GM12878 (cell line): ENCODE results near the gene RFX1. TPM values are rescaled to one million over a fixed set of nuclear protein-coding genes. Genes with fewer than 3 reads are reported as not detected.

Source experiments
- ATAC-seq: fragments of 200-7000 bp; cut with Tn5 transposase; 3 replicates; pipeline ENCODE4 v1.9.1; 2020; ENCODE audit warnings: mild to moderate bottlenecking, moderate library complexity
- BruUV-seq: library from RNA; stranded (reverse); fragments of 400-500 nt; replicated peaks from 2 replicates; lab custom pipeline; 2021; lab: Mats Ljungman, UMichigan
- CTCF ChIA-PET: fragments of 300-600 bp; sonication (Branson Sonifier 250); formaldehyde crosslinking; extraction: SDS; loops from one replicate; lab custom pipeline; 2021; ENCODE audit warnings: inconsistent platforms; lab: Yijun Ruan, JAX
- POLR2A ChIA-PET: fragments of 350-600 bp; formaldehyde crosslinking; extraction: SDS; loops from one replicate; lab custom pipeline; 2021; ENCODE audit warnings: inconsistent platforms; lab: Charles Lee
- RAD21 ChIA-PET: fragments of 300-600 bp; sonication (Branson Sonifier 250); formaldehyde crosslinking; loops from one replicate; lab custom pipeline; 2023; ENCODE audit warnings: antibody characterized with exemption; ENCODE audit not compliant: unreplicated experiment; lab: Charles Lee
- SMC1A ChIA-PET: fragments of 300-600 bp; sonication (Branson Sonifier 250); formaldehyde crosslinking; loops from one replicate; lab custom pipeline; 2023; ENCODE audit not compliant: unreplicated experiment, uncharacterized antibody; lab: Charles Lee
- DNase-seq: peaks from one replicate; pipeline ENCODE4 v3.0.0-alpha.2; 2011; ENCODE audit warnings: low read depth, low spot score
- FAIRE-seq: peaks from 3 replicates; lab custom pipeline; 2011; peaks lifted over from hg19 to GRCh38; lab: Jason Lieb, UNC
- H2AFZ ChIP-seq: 2 replicates; pipeline ENCODE4 v1.6.0; 2011; ENCODE audit warnings: low read depth, low read length, control low read depth; ENCODE audit not compliant: control insufficient read depth
- H3K27ac ChIP-seq: 2 replicates; pipeline ENCODE4 v1.5.1; 2011; ENCODE audit warnings: control low read depth; ENCODE audit not compliant: control insufficient read depth, insufficient read depth
- H3K27me3 ChIP-seq, 2 experiments: replicated peaks in 1 of 2; 2 replicates each; pipeline versions ENCODE4 v1.6.0 to v1.6.1; 2011; ENCODE audit warnings: low read length in 1 of 2; ENCODE audit not compliant: control insufficient read depth in 2 of 2, insufficient read depth in 2 of 2
- H3K36me3 ChIP-seq, 2 experiments: 2 replicates each; pipeline ENCODE4 v1.5.1; 2011; ENCODE audit warnings: low read length in 1 of 2; ENCODE audit not compliant: control insufficient read depth in 2 of 2, insufficient read depth in 2 of 2
- H3K4me1 ChIP-seq: 2 replicates; pipeline ENCODE4 v1.6.1; 2011; ENCODE audit warnings: mild to moderate bottlenecking, low read length, moderate library complexity, mixed read lengths; ENCODE audit not compliant: control insufficient read depth, insufficient read depth
- H3K4me2 ChIP-seq: 2 replicates; pipeline ENCODE4 v1.6.0; 2011; ENCODE audit warnings: control low read depth; ENCODE audit not compliant: control insufficient read depth, insufficient read depth
- H3K4me3 ChIP-seq: fragments of 200-600 bp; sonication (generic); 2 replicates; pipeline ENCODE4 v1.5.1; 2016
- H3K79me2 ChIP-seq: 2 replicates; pipeline ENCODE4 v1.6.0; 2011; ENCODE audit warnings: low read length; ENCODE audit not compliant: control insufficient read depth, insufficient read depth
- H3K9ac ChIP-seq: 2 replicates; pipeline ENCODE4 v1.8.0; 2011; ENCODE audit warnings: low read length, control low read depth, mixed read lengths; ENCODE audit not compliant: control insufficient read depth, insufficient read depth
- H3K9me3 ChIP-seq: replicated peaks from 3 replicates; pipeline ENCODE4 v1.5.1; 2011; ENCODE audit warnings: mild to moderate bottlenecking, low read length; ENCODE audit not compliant: control insufficient read depth, insufficient read depth
- H4K20me1 ChIP-seq: 2 replicates; pipeline ENCODE4 v1.6.0; 2011; ENCODE audit not compliant: control insufficient read depth, insufficient read depth
- CEBPB ChIP-seq, 2 experiments: fragments of 150-350 bp in 1 of 2; IDR thresholded peaks; 2 replicates each; pipeline ENCODE4 v1.6.1; 2012 to 2014; ENCODE audit warnings: low read depth in 2 of 2, low read length in 2 of 2, borderline replicate concordance in 1 of 2, inconsistent platforms in 1 of 2
- CHD2 ChIP-seq: IDR thresholded peaks from 2 replicates; pipeline ENCODE4 v1.6.1; 2011; ENCODE audit warnings: low read depth, low read length, improper control_type of control experiment, borderline replicate concordance
- IRF4 ChIP-seq: IDR thresholded peaks from 2 replicates; pipeline ENCODE4 v1.6.1; 2011; ENCODE audit warnings: low read depth, low read length
- MTA3 ChIP-seq: IDR thresholded peaks from 2 replicates; pipeline ENCODE4 v1.6.1; 2012; ENCODE audit warnings: low read length, inconsistent platforms, borderline replicate concordance
- RCOR1 ChIP-seq: conservative IDR thresholded peaks from 2 replicates; pipeline ENCODE4 v1.6.1; 2012; ENCODE audit warnings: low read depth, low read length, improper control_type of control experiment
- SMAD5 ChIP-seq: IDR thresholded peaks from 2 replicates; pipeline ENCODE4 v1.6.1; 2016; ENCODE audit warnings: antibody characterized with exemption, low read depth
- SMC3 ChIP-seq: IDR thresholded peaks from 2 replicates; pipeline ENCODE4 v1.6.1; 2011; ENCODE audit warnings: low read length, improper control_type of control experiment, borderline replicate concordance
- STAT3 ChIP-seq: IDR thresholded peaks from 2 replicates; pipeline ENCODE4 v1.6.1; 2011; ENCODE audit warnings: low read depth, low read length, improper control_type of control experiment
- ZNF24 ChIP-seq: fragments of 450-650 bp; IDR thresholded peaks from 2 replicates; pipeline ENCODE4 v1.6.1; 2017; ENCODE audit warnings: antibody characterized with exemption, mild to moderate bottlenecking
- WGBS: methylation state at CpG from one replicate; pipeline ENCODE4 v1.1.6; 2016; ENCODE audit warnings: low lambda C conversion rate; ENCODE audit not compliant: insufficient replicate concordance, insufficient coverage; ENCODE audit errors: missing lambda C conversion rate; 5-methylcytosine and 5-hydroxymethylcytosine counted together
- in situ Hi-C: fragments of 300-500 bp; cut with MboI; formaldehyde crosslinking; loops from 9 replicates; pipeline ENCODE4 v1.14.3; 2018; ENCODE audit warnings: mixed read lengths
- intact Hi-C: fragments of 100-400 bp; cut with micrococcal nuclease; formaldehyde crosslinking; loops from one replicate; pipeline ENCODE4 v1.14.2; 2022; ENCODE audit not compliant: unreplicated experiment
- polyA plus RNA-seq, 11 experiments: library from polyadenylated mRNA; depleted of rRNA in 4 of 11; unstranded in 6 of 11; stranded (reverse) in 5 of 11; fragments of >200 nt; fragmentation: Nextera tagmentation in 4 of 11; fragmentation: Illumina TruSeq in 1 of 11; extraction: Ambion mirVana in 4 of 11; extraction: Trizol in 1 of 11; gene quantifications; 1 replicate in 1 of 11; 2 replicates in 10 of 11; pipeline versions ENCODE4 v1.2.1 to v1.2.3, GENCODE V29; 2011 to 2016; ENCODE audit warnings: inconsistent platforms in 2 of 11, missing spikeins in 2 of 11, low read depth in 1 of 11
- total RNA-seq, 4 experiments: library from RNA; depleted of rRNA in 3 of 4; stranded (reverse); fragments of >200 nt in 3 of 4; fragmentation: Illumina TruSeq in 1 of 4; extraction: Trizol in 1 of 4; gene quantifications; 2 replicates each; pipeline versions ENCODE4 v1.2.1 to v1.2.3, GENCODE V29; 2013 to 2021
- TF ChIP-seq, protein P1 (sequence below): fragments of 150-350 bp; IDR thresholded peaks from 2 replicates; pipeline ENCODE4 v1.6.1; 2014; ENCODE audit warnings: mild to moderate bottlenecking, low read depth, low read length
- TF ChIP-seq, protein P2 (sequence below): fragments of 450-650 bp; IDR thresholded peaks from 2 replicates; pipeline ENCODE4 v1.6.1; 2017; ENCODE audit warnings: mild to moderate bottlenecking
- TF ChIP-seq, protein P3 (sequence below): fragments of 150-350 bp; IDR thresholded peaks from 2 replicates; pipeline ENCODE4 v1.6.1; 2016; ENCODE audit warnings: low read depth, low read length
- TF ChIP-seq, protein P4 (sequence below): fragments of 450-650 bp; IDR thresholded peaks from 2 replicates; pipeline ENCODE4 v1.6.1; 2017; ENCODE audit warnings: antibody characterized with exemption, mild to moderate bottlenecking, moderate library complexity

Gene RFX1
- total and polyA plus RNA-seq, 10 of the 15 experiments (the other 5 are each of a cell fraction or from before 2014, with no cell fraction given), result 0.05 to 11.0 (median 1.5) TPM

DNA sequence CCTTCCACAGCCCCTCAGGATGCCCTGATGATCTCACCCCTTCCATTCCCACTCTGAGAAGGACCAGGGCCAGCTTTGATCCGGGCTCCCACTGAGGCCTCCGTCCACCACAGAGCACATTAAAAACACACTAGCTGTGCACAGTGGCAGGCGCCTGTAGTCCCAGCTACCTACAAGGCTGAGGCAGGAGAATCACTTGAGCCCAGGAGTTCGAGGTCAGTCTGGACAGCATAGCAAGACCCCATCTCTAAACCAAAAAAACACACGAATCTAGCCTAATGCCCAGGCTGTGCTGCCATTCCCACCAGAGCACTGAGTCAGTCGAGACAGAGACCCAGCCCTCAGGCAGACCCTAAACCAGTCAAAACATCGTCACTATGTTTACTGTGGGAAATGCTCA is 14.1 kb downstream of the RFX1 start:
- intact Hi-C loops, result no loop called here
- Histone ChIP-seq H3K79me2 (no peaks in the 10 kb centered on the region), H2AFZ (no peak overlapping the region), H3K36me3 (peaks cover 0 to 3% of the 10 kb centered on the region in 2 experiments; a peak in 3 of 4 replicates), H3K4me2 (no peak overlapping the region), H3K4me3 (no peak overlapping the region), H3K27ac (no peak overlapping the region), H3K9ac (no peak overlapping the region), H3K9me3 (no peaks in the 10 kb centered on the region), H4K20me1 (no peaks in the 10 kb centered on the region), H3K27me3 (no peaks in the 10 kb centered on the region), H3K4me1 (peaks cover 8% of the 10 kb centered on the region)
- WGBS, result 86% methylated on average over 7 of the region's 7 CpGs
- no peak for FAIRE-seq
- in situ Hi-C loops, result no loop called here
- POLR2A ChIA-PET, result interaction anchor here (0.6 kb wide), 1 partner anchor 843 kb away, joined by 3 read pairs; no protein-coding TSS in a partner anchor
- CTCF ChIA-PET, result interaction anchor here (1.4 kb wide), 1 partner anchor 11 kb away, joined by 3 read pairs; no protein-coding TSS in a partner anchor
- RAD21 ChIA-PET, result no interaction called here
- BruUV-seq, result no TSS peak
- no peak for DNase-seq
- ATAC-seq, result no peak
- SMC1A ChIA-PET, result no interaction called here
- TF ChIP-seq, protein P1, sequence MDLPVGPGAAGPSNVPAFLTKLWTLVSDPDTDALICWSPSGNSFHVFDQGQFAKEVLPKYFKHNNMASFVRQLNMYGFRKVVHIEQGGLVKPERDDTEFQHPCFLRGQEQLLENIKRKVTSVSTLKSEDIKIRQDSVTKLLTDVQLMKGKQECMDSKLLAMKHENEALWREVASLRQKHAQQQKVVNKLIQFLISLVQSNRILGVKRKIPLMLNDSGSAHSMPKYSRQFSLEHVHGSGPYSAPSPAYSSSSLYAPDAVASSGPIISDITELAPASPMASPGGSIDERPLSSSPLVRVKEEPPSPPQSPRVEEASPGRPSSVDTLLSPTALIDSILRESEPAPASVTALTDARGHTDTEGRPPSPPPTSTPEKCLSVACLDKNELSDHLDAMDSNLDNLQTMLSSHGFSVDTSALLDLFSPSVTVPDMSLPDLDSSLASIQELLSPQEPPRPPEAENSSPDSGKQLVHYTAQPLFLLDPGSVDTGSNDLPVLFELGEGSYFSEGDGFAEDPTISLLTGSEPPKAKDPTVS, result no peak
- TF ChIP-seq, protein P2, sequence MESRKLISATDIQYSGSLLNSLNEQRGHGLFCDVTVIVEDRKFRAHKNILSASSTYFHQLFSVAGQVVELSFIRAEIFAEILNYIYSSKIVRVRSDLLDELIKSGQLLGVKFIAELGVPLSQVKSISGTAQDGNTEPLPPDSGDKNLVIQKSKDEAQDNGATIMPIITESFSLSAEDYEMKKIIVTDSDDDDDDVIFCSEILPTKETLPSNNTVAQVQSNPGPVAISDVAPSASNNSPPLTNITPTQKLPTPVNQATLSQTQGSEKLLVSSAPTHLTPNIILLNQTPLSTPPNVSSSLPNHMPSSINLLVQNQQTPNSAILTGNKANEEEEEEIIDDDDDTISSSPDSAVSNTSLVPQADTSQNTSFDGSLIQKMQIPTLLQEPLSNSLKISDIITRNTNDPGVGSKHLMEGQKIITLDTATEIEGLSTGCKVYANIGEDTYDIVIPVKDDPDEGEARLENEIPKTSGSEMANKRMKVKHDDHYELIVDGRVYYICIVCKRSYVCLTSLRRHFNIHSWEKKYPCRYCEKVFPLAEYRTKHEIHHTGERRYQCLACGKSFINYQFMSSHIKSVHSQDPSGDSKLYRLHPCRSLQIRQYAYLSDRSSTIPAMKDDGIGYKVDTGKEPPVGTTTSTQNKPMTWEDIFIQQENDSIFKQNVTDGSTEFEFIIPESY, result no peak
- no peak for TF ChIP-seq CEBPB (IDR thresholded peaks at IDR 0.05; ENCODE audit: borderline replicate concordance in 1 of 2, low read depth in 2 of 2, low read length in 2 of 2)
- no peak for TF ChIP-seq MTA3
- no peak for TF ChIP-seq ZNF24
- no peak for TF ChIP-seq STAT3
- no peak for TF ChIP-seq SMAD5
- TF ChIP-seq, protein P3, sequence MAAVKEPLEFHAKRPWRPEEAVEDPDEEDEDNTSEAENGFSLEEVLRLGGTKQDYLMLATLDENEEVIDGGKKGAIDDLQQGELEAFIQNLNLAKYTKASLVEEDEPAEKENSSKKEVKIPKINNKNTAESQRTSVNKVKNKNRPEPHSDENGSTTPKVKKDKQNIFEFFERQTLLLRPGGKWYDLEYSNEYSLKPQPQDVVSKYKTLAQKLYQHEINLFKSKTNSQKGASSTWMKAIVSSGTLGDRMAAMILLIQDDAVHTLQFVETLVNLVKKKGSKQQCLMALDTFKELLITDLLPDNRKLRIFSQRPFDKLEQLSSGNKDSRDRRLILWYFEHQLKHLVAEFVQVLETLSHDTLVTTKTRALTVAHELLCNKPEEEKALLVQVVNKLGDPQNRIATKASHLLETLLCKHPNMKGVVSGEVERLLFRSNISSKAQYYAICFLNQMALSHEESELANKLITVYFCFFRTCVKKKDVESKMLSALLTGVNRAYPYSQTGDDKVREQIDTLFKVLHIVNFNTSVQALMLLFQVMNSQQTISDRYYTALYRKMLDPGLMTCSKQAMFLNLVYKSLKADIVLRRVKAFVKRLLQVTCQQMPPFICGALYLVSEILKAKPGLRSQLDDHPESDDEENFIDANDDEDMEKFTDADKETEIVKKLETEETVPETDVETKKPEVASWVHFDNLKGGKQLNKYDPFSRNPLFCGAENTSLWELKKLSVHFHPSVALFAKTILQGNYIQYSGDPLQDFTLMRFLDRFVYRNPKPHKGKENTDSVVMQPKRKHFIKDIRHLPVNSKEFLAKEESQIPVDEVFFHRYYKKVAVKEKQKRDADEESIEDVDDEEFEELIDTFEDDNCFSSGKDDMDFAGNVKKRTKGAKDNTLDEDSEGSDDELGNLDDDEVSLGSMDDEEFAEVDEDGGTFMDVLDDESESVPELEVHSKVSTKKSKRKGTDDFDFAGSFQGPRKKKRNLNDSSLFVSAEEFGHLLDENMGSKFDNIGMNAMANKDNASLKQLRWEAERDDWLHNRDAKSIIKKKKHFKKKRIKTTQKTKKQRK, result no peak
- TF ChIP-seq RCOR1, result no peak
- no peak for TF ChIP-seq IRF4
- TF ChIP-seq, protein P4, sequence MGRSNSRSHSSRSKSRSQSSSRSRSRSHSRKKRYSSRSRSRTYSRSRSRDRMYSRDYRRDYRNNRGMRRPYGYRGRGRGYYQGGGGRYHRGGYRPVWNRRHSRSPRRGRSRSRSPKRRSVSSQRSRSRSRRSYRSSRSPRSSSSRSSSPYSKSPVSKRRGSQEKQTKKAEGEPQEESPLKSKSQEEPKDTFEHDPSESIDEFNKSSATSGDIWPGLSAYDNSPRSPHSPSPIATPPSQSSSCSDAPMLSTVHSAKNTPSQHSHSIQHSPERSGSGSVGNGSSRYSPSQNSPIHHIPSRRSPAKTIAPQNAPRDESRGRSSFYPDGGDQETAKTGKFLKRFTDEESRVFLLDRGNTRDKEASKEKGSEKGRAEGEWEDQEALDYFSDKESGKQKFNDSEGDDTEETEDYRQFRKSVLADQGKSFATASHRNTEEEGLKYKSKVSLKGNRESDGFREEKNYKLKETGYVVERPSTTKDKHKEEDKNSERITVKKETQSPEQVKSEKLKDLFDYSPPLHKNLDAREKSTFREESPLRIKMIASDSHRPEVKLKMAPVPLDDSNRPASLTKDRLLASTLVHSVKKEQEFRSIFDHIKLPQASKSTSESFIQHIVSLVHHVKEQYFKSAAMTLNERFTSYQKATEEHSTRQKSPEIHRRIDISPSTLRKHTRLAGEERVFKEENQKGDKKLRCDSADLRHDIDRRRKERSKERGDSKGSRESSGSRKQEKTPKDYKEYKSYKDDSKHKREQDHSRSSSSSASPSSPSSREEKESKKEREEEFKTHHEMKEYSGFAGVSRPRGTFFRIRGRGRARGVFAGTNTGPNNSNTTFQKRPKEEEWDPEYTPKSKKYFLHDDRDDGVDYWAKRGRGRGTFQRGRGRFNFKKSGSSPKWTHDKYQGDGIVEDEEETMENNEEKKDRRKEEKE, result no peak
- TF ChIP-seq CHD2, result no peak
- TF ChIP-seq SMC3, result no peak
